Measurements from ENCODE around the gene HDX. TPM values are rescaled to one million over a fixed set of nuclear protein-coding genes. Genes with fewer than 3 reads are reported as not detected.
"Not testable (repeated sequence)": the region's sequence is repeated elsewhere in the genome, so short reads cannot be mapped to it uniquely, and the experiment has no call there.

The HDX gene
- 2.4 TPM for polyA plus RNA-seq (2012; ENCODE audit: low read depth, missing spikeins)

- FAIRE-seq = peak; percentile 96
- DNase-seq (ENCODE audit: insufficient read length, low spot score) = peak; percentile 17
These were observed at the start of gene HDX for GRCh38 chrX:84501798-84502628. HDX (minus strand) TSS chrX:84502453; CDS start chrX:84475397, 27,056 bp downstream.

GRCh38 chrX:84541315-84541714 is 39.1 kb upstream of the HDX start:
- DNase-seq (ENCODE audit: insufficient read length, low spot score); FAIRE-seq: not testable (repeated sequence)

More at GRCh38 chrX:84501798-84502628, at the start of gene HDX:
- TF ChIP-seq PAX5 (IDR thresholded peaks at IDR 0.05; ENCODE audit: insufficient read depth, low read length, severe bottlenecking) (no peak), POLR2AphosphoS5 (IDR thresholded peaks at IDR 0.05; ENCODE audit: low read depth, low read length) (peak; percentile 61; the same call in 1 of the 2 replicates), SPI1 (IDR thresholded peaks at IDR 0.05; ENCODE audit: low read depth, low read length) (peak; percentile 54), POU2F2 (IDR thresholded peaks at IDR 0.05; ENCODE audit: low read depth, low read length) (no peak), TAF1 (IDR thresholded peaks at IDR 0.05; ENCODE audit: low read depth, low read length) (no peak), POLR2A (IDR thresholded peaks at IDR 0.05; ENCODE audit: low read depth, low read length) (peak; percentile 60; the same call in 1 of the 2 replicates)

GRCh38 chrX:84537627-84538026 is 35.4 kb upstream of the HDX start:
- FAIRE-seq; DNase-seq (ENCODE audit: insufficient read length, low spot score): not testable (repeated sequence)

- no peak for TF ChIP-seq POU2F2 (IDR thresholded peaks at IDR 0.05; ENCODE audit: low read depth, low read length)
- TF ChIP-seq POLR2A (IDR thresholded peaks at IDR 0.05; ENCODE audit: low read depth, low read length) = no peak
- TF ChIP-seq TAF1 (IDR thresholded peaks at IDR 0.05; ENCODE audit: low read depth, low read length) = no peak
- no peak for TF ChIP-seq SPI1 (IDR thresholded peaks at IDR 0.05; ENCODE audit: low read depth, low read length)
- no peak for TF ChIP-seq POLR2AphosphoS5 (IDR thresholded peaks at IDR 0.05; ENCODE audit: low read depth, low read length)
- TF ChIP-seq PAX5 (IDR thresholded peaks at IDR 0.05; ENCODE audit: insufficient read depth, low read length, severe bottlenecking) = no peak
- FAIRE-seq (no peak), DNase-seq (ENCODE audit: insufficient read length, low spot score) (no peak)
These were observed 13.8 kb downstream of the HDX start for GRCh38 chrX:84488426-84488825.

GRCh38 chrX:84487365-84488353 is 14.6 kb downstream of the HDX start:
- DNase-seq (ENCODE audit: insufficient read length, low spot score) = no peak
- peak; percentile 92 for FAIRE-seq
- TF ChIP-seq POU2F2 (IDR thresholded peaks at IDR 0.05; ENCODE audit: low read depth, low read length) (no peak), TAF1 (IDR thresholded peaks at IDR 0.05; ENCODE audit: low read depth, low read length) (no peak), POLR2AphosphoS5 (IDR thresholded peaks at IDR 0.05; ENCODE audit: low read depth, low read length) (no peak), POLR2A (IDR thresholded peaks at IDR 0.05; ENCODE audit: low read depth, low read length) (no peak), PAX5 (IDR thresholded peaks at IDR 0.05; ENCODE audit: insufficient read depth, low read length, severe bottlenecking) (no peak), SPI1 (IDR thresholded peaks at IDR 0.05; ENCODE audit: low read depth, low read length) (peak; percentile 96)

GRCh38 chrX:84479086-84479485 is 23.2 kb downstream of the HDX start:
- no peak for DNase-seq (ENCODE audit: insufficient read length, low spot score)
- peak; percentile 40 for FAIRE-seq
- TF ChIP-seq TAF1 (IDR thresholded peaks at IDR 0.05; ENCODE audit: low read depth, low read length) (no peak), POLR2A (IDR thresholded peaks at IDR 0.05; ENCODE audit: low read depth, low read length) (no peak), POLR2AphosphoS5 (IDR thresholded peaks at IDR 0.05; ENCODE audit: low read depth, low read length) (no peak), PAX5 (IDR thresholded peaks at IDR 0.05; ENCODE audit: insufficient read depth, low read length, severe bottlenecking) (no peak), POU2F2 (IDR thresholded peaks at IDR 0.05; ENCODE audit: low read depth, low read length) (no peak), SPI1 (IDR thresholded peaks at IDR 0.05; ENCODE audit: low read depth, low read length) (no peak)

GRCh38 chrX:84477114-84477513 is 25.1 kb downstream of the HDX start:
- DNase-seq (ENCODE audit: insufficient read length, low spot score) (no peak), FAIRE-seq (no peak)
- TF ChIP-seq SPI1 (IDR thresholded peaks at IDR 0.05; ENCODE audit: low read depth, low read length) (no peak), TAF1 (IDR thresholded peaks at IDR 0.05; ENCODE audit: low read depth, low read length) (no peak), PAX5 (IDR thresholded peaks at IDR 0.05; ENCODE audit: insufficient read depth, low read length, severe bottlenecking) (no peak), POLR2A (IDR thresholded peaks at IDR 0.05; ENCODE audit: low read depth, low read length) (no peak), POLR2AphosphoS5 (IDR thresholded peaks at IDR 0.05; ENCODE audit: low read depth, low read length) (no peak), POU2F2 (IDR thresholded peaks at IDR 0.05; ENCODE audit: low read depth, low read length) (no peak)

GRCh38 chrX:84475596-84475995 is 26.7 kb downstream of the HDX start:
- FAIRE-seq (no peak), DNase-seq (ENCODE audit: insufficient read length, low spot score) (no peak)
- no peak for TF ChIP-seq POLR2A (IDR thresholded peaks at IDR 0.05; ENCODE audit: low read depth, low read length)
- TF ChIP-seq POLR2AphosphoS5 (IDR thresholded peaks at IDR 0.05; ENCODE audit: low read depth, low read length) = no peak
- no peak for TF ChIP-seq POU2F2 (IDR thresholded peaks at IDR 0.05; ENCODE audit: low read depth, low read length)
- TF ChIP-seq PAX5 (IDR thresholded peaks at IDR 0.05; ENCODE audit: insufficient read depth, low read length, severe bottlenecking) = no peak
- TF ChIP-seq TAF1 (IDR thresholded peaks at IDR 0.05; ENCODE audit: low read depth, low read length) = no peak
- TF ChIP-seq SPI1 (IDR thresholded peaks at IDR 0.05; ENCODE audit: low read depth, low read length) = no peak

GRCh38 chrX:84475101-84475500 is 27.2 kb downstream of the HDX start:
- TF ChIP-seq POU2F2 (IDR thresholded peaks at IDR 0.05; ENCODE audit: low read depth, low read length) (no peak), POLR2AphosphoS5 (IDR thresholded peaks at IDR 0.05; ENCODE audit: low read depth, low read length) (no peak), TAF1 (IDR thresholded peaks at IDR 0.05; ENCODE audit: low read depth, low read length) (no peak), SPI1 (IDR thresholded peaks at IDR 0.05; ENCODE audit: low read depth, low read length) (no peak), PAX5 (IDR thresholded peaks at IDR 0.05; ENCODE audit: insufficient read depth, low read length, severe bottlenecking) (no peak), POLR2A (IDR thresholded peaks at IDR 0.05; ENCODE audit: low read depth, low read length) (no peak)
- FAIRE-seq (no peak), DNase-seq (ENCODE audit: insufficient read length, low spot score) (no peak)
